ENCODE data around the gene GASK1B. TPM values are rescaled to one million over a fixed set of nuclear protein-coding genes. Genes with fewer than 3 reads are reported as not detected.

The GASK1B gene
- total and polyA plus RNA-seq, 2 donors (not counting 3 experiments of a cell fraction or from before 2014, with no cell fraction given): 160 to 235 TPM

- Histone ChIP-seq H3K4me2 (ENCODE audit: insufficient read depth, low read length) (no peak overlapping the region), H3K27me3 (ENCODE audit: control insufficient read depth in 2 of 2, insufficient read depth in 2 of 2, low read length in 2 of 2) (no peaks in the 10 kb centered on the region), H3K36me3 (ENCODE audit: control insufficient read depth in 2 of 2, extremely low read depth in 1 of 2, insufficient read depth in 2 of 2, low read length in 2 of 2) (peaks cover 4 to 5% of the 10 kb centered on the region in 2 experiments), H2AFZ (ENCODE audit: low read depth, low read length) (no peak overlapping the region), H3K9ac (replicated peaks; ENCODE audit: extremely low read depth, insufficient read depth, low read length) (no peak overlapping the region), H3K27ac (ENCODE audit: insufficient read depth, low read depth, low read length) (no peak overlapping the region), H3K9me3 (replicated peaks; ENCODE audit: control insufficient read depth, insufficient read depth, low read length) (no peaks in the 10 kb centered on the region), H3K9me1 (replicated peaks; ENCODE audit: control insufficient read depth, extremely low read depth, insufficient read depth, low read length) (no peaks in the 10 kb centered on the region), H3K4me3 (replicated peaks in 1 of 3; ENCODE audit: insufficient read depth in 1 of 3, low read depth in 1 of 3, low read length in 3 of 3) (no peak overlapping the region), H3K79me2 (ENCODE audit: control insufficient read depth, insufficient read depth, low read length) (no peaks in the 10 kb centered on the region), H4K20me1 (replicated peaks; ENCODE audit: control insufficient read depth, extremely low read depth, insufficient read depth, low read length) (no peaks in the 10 kb centered on the region), H3K4me1 (ENCODE audit: control insufficient read depth, extremely low read depth, insufficient read depth, low read length) (no peaks in the 10 kb centered on the region)
- POLR2A ChIA-PET: no interaction called here
- no TSS peak for BruUV-seq (replicated peaks)
- dilution Hi-C loops (cut with MboI; ENCODE audit: extremely low pct_ligation_motif_present, low sequenced_read_pairs) (no loop called here), intact Hi-C loops (cut with micrococcal nuclease) (no loop called here)
- CTCF ChIA-PET: interaction anchor here (1.1 to 1.2 kb wide), 2 partner anchors 9 to 18 kb away, joined by 3 to 5 read pairs; no protein-coding TSS in a partner anchor
- TF ChIP-seq, protein P1, sequence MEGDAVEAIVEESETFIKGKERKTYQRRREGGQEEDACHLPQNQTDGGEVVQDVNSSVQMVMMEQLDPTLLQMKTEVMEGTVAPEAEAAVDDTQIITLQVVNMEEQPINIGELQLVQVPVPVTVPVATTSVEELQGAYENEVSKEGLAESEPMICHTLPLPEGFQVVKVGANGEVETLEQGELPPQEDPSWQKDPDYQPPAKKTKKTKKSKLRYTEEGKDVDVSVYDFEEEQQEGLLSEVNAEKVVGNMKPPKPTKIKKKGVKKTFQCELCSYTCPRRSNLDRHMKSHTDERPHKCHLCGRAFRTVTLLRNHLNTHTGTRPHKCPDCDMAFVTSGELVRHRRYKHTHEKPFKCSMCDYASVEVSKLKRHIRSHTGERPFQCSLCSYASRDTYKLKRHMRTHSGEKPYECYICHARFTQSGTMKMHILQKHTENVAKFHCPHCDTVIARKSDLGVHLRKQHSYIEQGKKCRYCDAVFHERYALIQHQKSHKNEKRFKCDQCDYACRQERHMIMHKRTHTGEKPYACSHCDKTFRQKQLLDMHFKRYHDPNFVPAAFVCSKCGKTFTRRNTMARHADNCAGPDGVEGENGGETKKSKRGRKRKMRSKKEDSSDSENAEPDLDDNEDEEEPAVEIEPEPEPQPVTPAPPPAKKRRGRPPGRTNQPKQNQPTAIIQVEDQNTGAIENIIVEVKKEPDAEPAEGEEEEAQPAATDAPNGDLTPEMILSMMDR (IDR thresholded peaks at IDR 0.05; ENCODE audit: extremely low read depth in 1 of 2, insufficient read depth in 1 of 2, low read depth in 1 of 2, low read length in 2 of 2): no peak
- TF ChIP-seq MAX (IDR thresholded peaks at IDR 0.05; ENCODE audit: insufficient read depth, insufficient read length): no peak
- TF ChIP-seq POLR2A (IDR thresholded peaks at IDR 0.05; ENCODE audit: low read depth, low read length): no peak
- FAIRE-seq (no peak), DNase-seq (ENCODE audit: low read depth, low spot score) (no peak)
Measured at GRCh38 chr4:158201876-158202275, 29.1 kb upstream of the GASK1B start.

- ChIA-PET CTCF (no interaction called here), POLR2A (no interaction called here)
- FAIRE-seq (no peak), DNase-seq (ENCODE audit: low read depth, low spot score) (no peak)
- Histone ChIP-seq H3K4me3 (replicated peaks in 1 of 3; ENCODE audit: insufficient read depth in 1 of 3, low read depth in 1 of 3, low read length in 3 of 3) (no peak overlapping the region), H4K20me1 (replicated peaks; ENCODE audit: control insufficient read depth, extremely low read depth, insufficient read depth, low read length) (no peaks in the 10 kb centered on the region), H3K79me2 (ENCODE audit: control insufficient read depth, insufficient read depth, low read length) (no peaks in the 10 kb centered on the region), H3K27ac (ENCODE audit: insufficient read depth, low read depth, low read length) (no peak overlapping the region), H3K9ac (replicated peaks; ENCODE audit: extremely low read depth, insufficient read depth, low read length) (no peak overlapping the region), H3K9me3 (replicated peaks; ENCODE audit: control insufficient read depth, insufficient read depth, low read length) (no peaks in the 10 kb centered on the region), H2AFZ (ENCODE audit: low read depth, low read length) (no peak overlapping the region), H3K4me1 (ENCODE audit: control insufficient read depth, extremely low read depth, insufficient read depth, low read length) (no peaks in the 10 kb centered on the region), H3K9me1 (replicated peaks; ENCODE audit: control insufficient read depth, extremely low read depth, insufficient read depth, low read length) (no peaks in the 10 kb centered on the region), H3K4me2 (ENCODE audit: insufficient read depth, low read length) (no peak overlapping the region), H3K36me3 (ENCODE audit: control insufficient read depth in 2 of 2, extremely low read depth in 1 of 2, insufficient read depth in 2 of 2, low read length in 2 of 2) (peaks cover 4 to 5% of the 10 kb centered on the region in 2 experiments), H3K27me3 (ENCODE audit: control insufficient read depth in 2 of 2, insufficient read depth in 2 of 2, low read length in 2 of 2) (no peaks in the 10 kb centered on the region)
- BruUV-seq (replicated peaks): no TSS peak
- TF ChIP-seq MYC (IDR thresholded peaks at IDR 0.05; ENCODE audit: low read depth, low read length) (no peak), JUN (IDR thresholded peaks at IDR 0.05; ENCODE audit: borderline replicate concordance, insufficient read depth, insufficient read length, low read depth) (peak; percentile 7)
- intact Hi-C loops (cut with micrococcal nuclease) (no loop called here), dilution Hi-C loops (cut with MboI; ENCODE audit: extremely low pct_ligation_motif_present, low sequenced_read_pairs) (no loop called here)
Measured at GRCh38 chr4:158201322-158201721, 28.5 kb upstream of the GASK1B start.
